SKM-1 treated with dmso at 0.1 percent for 144 hours (cell line): ENCODE data around the gene OR4S2.
A peak's percentile ranks its signal among the peaks of the same experiment; 100 is the strongest.

ENCODE experiments used
- DNase-seq: peaks from one replicate; lab custom pipeline; 2025; ENCODE audit not compliant: unreplicated experiment; lab: John Stamatoyannopoulos, UW

Gene OR4S2, protein sequence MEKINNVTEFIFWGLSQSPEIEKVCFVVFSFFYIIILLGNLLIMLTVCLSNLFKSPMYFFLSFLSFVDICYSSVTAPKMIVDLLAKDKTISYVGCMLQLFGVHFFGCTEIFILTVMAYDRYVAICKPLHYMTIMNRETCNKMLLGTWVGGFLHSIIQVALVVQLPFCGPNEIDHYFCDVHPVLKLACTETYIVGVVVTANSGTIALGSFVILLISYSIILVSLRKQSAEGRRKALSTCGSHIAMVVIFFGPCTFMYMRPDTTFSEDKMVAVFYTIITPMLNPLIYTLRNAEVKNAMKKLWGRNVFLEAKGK

DNA sequence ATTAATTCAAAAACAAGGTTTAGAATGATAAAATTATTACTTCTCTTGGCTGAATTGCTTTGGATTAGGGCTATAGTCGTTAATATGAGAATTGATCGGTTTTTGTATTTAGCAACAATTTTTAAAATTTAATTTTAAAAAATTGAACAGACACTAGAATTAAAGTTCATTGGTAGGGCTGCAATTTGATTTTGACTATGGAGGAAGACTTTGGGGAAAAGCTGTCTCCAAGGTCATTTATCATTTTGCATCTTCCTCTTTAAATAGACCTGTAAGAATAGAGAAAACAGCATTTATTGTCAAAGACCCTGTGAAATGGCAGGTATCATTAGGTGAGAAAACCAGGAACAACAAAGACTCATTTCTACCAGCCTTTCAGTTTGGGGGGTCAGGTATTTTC lies at the start of gene OR4S2:
OR4S2 (plus strand) TSS at position 301 of the 400 bp plus-strand sequence. CDS start 2,577 bp downstream, outside the sequence.
- no peak for DNase-seq

DNA sequence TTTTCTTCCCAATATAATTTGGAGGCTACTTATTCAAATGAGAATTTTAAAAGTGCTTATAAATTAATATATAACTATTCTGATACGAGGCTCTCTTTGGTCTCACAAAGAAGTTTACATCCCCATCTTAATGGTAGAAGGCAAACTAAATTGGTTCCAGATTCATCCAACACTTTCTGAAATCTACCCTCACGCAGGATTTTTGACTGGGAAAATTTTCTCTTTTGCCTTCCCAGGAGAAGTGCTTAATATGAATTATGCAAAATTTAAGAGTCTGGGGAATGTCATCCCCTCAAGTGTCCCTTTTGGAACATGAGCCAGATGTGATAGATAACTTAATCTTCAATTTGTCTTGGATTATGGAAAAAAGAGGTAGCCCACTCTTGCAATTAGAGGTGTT lies 40.6 kb upstream of the OR4S2 start, which contains the start of gene OR4C11:
OR4C11 (minus strand) TSS at position 101 of the 400 bp plus-strand sequence. CDS start 3,272 bp downstream, outside the sequence.
- no peak for DNase-seq

DNA sequence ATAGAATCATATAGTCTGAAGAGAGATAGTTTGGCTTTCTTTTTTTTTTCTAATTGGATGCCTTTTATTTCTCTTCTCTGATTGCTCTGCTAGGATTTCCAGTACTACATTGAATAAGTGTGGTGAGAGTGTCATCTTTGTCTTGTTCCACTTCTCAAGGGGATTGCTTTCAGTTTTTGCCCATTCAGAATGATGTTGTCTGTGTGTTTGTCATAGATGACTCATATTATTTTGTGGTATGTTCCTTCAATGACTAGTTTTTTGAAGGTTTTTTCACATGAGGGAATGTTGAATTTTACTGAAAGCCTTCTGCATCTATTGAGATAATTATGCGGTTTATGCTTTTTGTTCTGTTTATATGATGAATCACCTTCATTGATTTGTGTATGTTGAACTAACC lies 23.6 kb upstream of the OR4S2 start:
- DNase-seq: no peak

DNA sequence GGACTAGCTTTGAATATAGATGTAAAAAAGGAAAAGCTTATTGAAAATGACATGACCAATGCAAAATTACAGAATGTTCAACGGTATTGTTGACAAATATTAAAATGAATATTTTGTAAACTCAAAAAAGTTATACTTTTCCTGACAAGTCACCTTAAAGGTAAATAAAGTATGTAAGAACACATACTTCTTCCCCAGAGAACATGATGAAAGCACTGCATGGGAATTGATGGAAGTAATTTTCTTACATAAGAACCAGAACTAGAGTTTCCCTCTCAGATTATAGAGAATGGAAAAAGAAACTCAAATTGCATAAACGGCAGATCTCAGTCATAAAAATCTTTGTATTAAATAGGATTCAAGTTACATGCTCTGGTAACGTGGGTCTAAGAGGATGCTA lies 13.3 kb upstream of the OR4S2 start, which contains the start of gene OR4P4:
OR4P4 (plus strand) TSS at position 301 of the 400 bp plus-strand sequence.
- no peak for DNase-seq

DNA sequence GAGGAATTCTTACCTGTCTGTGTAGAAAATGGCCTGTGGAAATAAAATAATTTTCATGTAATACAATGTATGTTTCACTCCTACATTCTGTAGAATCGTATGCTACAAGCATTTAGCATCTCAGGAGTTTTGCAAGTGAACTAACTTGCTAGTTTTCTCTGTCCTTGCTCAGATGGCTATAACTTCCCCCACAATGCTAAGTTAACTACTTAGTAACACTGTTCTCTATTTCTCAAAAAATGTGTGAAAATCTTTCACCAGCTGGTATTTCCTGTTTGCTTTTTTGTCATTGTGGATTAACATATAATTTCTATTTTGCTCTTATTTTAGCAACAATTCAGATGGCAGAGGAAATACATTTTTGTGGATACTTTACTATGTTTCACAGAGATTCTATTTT lies 4.4 kb downstream of the OR4S2 start:
- DNase-seq: no peak

DNA sequence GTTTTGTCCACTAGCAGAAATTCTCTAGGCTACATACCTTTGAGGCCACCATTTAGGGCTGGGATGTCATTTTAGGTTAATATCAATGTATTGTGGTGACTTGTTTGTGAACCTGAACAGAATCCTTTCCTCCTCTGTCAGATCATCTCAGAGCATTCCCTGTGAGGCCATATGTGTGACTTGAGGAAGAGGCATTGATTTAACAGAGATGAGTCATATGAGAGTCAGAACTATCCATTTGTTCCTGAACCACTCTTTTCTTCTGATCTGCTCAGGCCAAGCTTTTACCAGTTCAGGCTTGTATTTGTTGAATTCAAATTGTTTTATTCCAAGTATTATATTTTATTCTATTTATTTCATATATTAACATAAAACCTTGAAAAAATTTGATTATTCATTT lies 7.0 kb downstream of the OR4S2 start:
- no peak for DNase-seq

DNA sequence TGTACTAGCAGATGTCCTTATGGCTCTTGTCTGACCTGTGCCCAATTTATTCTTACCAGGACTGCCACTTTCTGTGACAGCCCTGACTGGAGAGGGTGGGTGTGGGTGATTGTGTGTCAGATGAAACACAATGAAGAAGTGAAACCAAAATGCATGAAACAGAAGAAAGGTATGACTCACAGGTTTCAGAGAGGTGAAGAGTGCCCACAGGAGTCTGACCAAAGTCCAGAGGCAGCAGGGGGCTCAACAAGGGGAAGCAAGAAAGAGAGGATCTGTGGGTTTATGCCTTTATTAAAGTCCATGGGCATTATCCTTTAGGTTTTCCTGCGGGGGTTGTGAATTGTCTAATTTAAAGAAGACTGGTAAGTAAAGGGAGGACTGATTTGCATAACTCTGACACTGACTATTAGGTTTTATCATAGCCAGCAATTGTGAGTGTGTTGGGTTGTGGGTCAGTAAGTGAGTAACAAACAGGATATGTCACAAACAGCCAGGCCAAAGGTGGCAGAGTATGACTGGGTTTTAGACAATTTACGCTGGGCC lies 10.0 kb downstream of the OR4S2 start:
- peak; percentile 16 for DNase-seq

DNA sequence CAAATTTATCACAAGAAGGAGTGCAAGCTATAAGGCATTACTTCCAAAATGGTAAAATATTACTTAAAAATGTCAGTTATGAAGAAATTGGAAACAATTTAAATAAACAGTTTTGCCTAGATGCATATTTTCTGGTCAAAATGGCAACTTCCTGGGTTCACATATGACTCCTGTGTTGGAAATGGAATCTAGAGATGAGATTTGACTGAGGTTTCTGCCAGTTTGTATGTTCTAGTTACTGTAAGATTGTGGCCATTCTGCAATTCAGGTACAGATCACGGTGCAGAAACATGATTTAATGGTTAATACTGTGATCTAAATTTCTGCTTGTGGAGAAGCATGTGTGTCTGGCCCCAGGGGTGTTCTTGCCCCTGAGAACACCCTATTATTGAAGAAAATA lies 10.5 kb downstream of the OR4S2 start:
- DNase-seq: no peak

DNA sequence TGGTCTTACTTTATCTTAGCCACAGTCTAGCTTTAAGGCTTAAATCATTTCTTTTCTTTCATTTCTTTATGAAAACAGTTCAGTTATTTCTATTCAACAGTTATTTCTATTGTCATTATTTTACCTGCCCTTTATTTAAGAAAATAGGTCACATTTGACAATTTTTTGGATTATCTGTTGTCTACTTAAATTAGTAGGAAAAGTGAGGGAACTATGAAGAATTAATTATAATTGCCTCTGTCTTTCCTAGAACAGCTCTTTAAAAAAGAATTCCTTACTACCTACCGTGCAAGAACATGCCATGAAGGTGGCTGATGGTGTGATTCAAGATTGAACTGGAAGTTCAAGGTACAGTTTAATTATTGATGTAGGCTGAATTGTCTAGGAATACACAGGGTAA lies 13.8 kb downstream of the OR4S2 start, which contains the start of gene OR4C6:
OR4C6 (plus strand) TSS at position 301 of the 400 bp plus-strand sequence. CDS start 2,966 bp downstream, outside the sequence.
- no peak for DNase-seq

DNA sequence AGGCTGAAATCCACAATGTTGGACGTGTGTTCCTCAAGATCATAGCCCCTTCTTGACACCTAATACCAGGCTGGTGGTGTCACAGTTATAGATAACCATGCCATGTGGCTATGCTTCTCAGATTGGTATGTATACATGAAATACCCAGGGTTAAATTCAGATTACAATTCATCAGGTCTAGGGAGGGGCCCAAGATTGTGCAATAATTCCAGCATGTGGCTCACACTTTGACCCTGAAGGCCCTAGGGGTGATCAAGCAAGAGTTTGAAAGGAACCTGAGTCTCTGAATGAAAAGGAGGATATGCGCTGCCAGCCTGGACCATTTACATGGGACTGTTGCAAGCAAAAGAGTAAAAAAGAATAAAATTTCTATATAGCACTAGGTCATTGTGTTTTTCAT lies 21.2 kb downstream of the OR4S2 start:
- DNase-seq: no peak

DNA sequence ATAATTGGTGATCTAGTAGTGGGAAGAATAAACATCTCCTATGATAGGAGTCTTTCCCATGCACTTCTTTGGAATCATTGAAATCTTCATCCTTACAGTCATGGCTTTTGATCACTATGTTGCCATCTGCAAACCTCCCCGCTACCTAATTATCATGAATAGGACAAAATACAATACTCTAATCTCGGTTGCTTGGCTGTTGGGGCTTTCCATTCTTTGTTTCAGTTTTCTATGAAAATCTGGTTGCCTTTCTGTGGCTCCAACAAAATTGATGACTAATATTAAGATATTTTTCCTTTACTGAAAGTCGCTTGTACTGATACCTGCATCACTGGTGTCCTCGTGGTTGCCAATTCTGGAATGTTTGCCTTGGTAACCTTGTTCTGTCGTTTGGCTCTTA lies 25.7 kb downstream of the OR4S2 start:
- no peak for DNase-seq

DNA sequence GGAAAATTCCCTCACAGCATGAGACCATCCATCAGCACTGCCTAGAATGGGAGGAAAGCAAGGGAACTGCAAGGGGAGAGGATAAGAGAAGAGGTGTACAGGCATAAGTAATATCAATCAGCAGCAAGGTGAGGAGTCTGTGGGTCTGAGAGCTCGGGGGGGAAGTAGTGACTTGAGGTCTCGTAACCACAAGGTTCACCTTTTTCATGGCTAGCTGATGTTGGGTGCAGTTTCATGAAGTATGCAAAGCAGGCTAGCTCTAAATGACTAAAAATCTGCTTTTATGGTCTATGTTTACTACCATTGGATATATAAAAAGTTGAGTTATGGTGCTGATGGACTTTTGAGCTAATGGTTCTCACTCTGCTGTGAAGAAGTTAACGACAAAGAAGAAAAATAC lies 49.7 kb downstream of the OR4S2 start:
- DNase-seq: no peak

DNA sequence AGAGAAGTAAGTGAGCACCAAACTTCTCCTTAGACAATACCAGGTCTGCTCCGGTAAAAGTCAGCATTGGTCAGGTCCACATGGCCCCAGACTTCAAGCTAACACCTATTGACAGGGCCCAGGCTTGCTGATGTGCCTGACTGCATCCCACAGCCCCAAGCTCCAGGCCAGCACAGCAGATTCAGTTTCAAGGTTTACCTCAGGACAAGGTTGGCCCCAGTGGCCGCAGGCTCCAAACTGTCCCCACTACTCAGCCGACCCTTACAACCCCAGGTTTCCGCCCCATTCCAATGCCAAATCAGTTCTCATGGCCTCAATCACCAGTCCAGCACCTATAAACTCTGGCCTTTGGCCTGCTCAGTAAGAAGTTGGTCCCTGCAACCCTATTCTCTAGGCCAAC lies 53.3 kb downstream of the OR4S2 start:
- DNase-seq: no peak
